Aorta (tissue), 5 donors: ENCODE data around the gene INTS11. TPM values are rescaled to one million over a fixed set of nuclear protein-coding genes. Genes with fewer than 3 reads are reported as not detected.

Experiments
- ATAC-seq: fragments of 200-7000 bp; cut with Tn5 transposase; one replicate; pipeline ENCODE4 v1.9.1; 2022; ENCODE audit warnings: moderate library complexity; ENCODE audit not compliant: low FRiP score
- DNase-seq, 2 donors: peaks; one replicate each; pipeline ENCODE4 v3.0.0-alpha.2; 2020
- H3K27ac ChIP-seq, 2 donors: one replicate each; pipeline ENCODE4 v1.5.1; 2013; ENCODE audit warnings: low read length in 2 of 2, mild to moderate bottlenecking in 2 of 2, moderate library complexity in 2 of 2, control low read depth in 1 of 2, inconsistent platforms in 1 of 2, low read depth in 1 of 2
- H3K27me3 ChIP-seq, 2 donors: one replicate each; pipeline ENCODE4 v1.6.1; 2013; ENCODE audit warnings: control low read depth in 1 of 2, low read length in 1 of 2, mild to moderate bottlenecking in 1 of 2, moderate library complexity in 1 of 2; ENCODE audit not compliant: insufficient read depth in 2 of 2, control insufficient read depth in 1 of 2
- H3K36me3 ChIP-seq, 2 donors: one replicate each; pipeline ENCODE4 v1.6.1; 2013; ENCODE audit warnings: control low read depth in 1 of 2, low read length in 1 of 2, mild to moderate bottlenecking in 1 of 2; ENCODE audit not compliant: insufficient read depth in 2 of 2, control insufficient read depth in 1 of 2
- H3K4me1 ChIP-seq, 2 donors: one replicate each; pipeline ENCODE4 v1.6.1; 2013; ENCODE audit warnings: low read length in 2 of 2, control low read depth in 1 of 2, mild to moderate bottlenecking in 1 of 2, moderate library complexity in 1 of 2; ENCODE audit not compliant: insufficient read depth in 2 of 2, control insufficient read depth in 1 of 2
- H3K4me3 ChIP-seq, 2 donors: one replicate each; pipeline ENCODE4 v1.5.1; 2013; ENCODE audit warnings: low read length in 2 of 2, control low read depth in 1 of 2, mild to moderate bottlenecking in 1 of 2
- H3K9me3 ChIP-seq: one replicate; pipeline ENCODE4 v1.6.1; 2013; ENCODE audit warnings: mild to moderate bottlenecking, low read length; ENCODE audit not compliant: control insufficient read depth
- WGBS, 2 donors: extraction: QIAGEN DNeasy Blood & Tissue Kit; methylation state at CpG; one replicate each; pipeline ENCODE4 v1.1.7; 2013; 5-methylcytosine and 5-hydroxymethylcytosine counted together
- intact Hi-C, 2 donors: fragments of 100-400 bp; cut with DNase I; formaldehyde crosslinking; loops; one replicate each; pipeline versions ENCODE4 v1.14.2 to v1.15.0; 2022
- polyA plus RNA-seq, 2 donors: library from polyadenylated mRNA; stranded (reverse); fragments of 200-250 nt; gene quantifications; one replicate each; pipeline ENCODE4 v1.2.3, GENCODE V29; 2013
- total RNA-seq, 2 donors: library from RNA; stranded (reverse); fragmentation: NEBNext Ultra II Directional; extraction: Animal tissue kit (Norgen Biotek cat#: 25700); gene quantifications; one replicate each; pipeline ENCODE4 v1.2.1, GENCODE V29; 2021
- donor health status: healthy with polysubstance abuse.
- donor health status: Bipolar disorder and iron deficiency.
- donor health status: DM: no; HTN: no; CAD: no.
- donor health status: DM: no; HTN: no; CAD: no.
- donor health status: DM: yes; HTN: yes; CAD: no.

The INTS11 gene
- total and polyA plus RNA-seq, 4 donors, result 48.0 to 995 (median 118) TPM

- Histone ChIP-seq H3K27ac (no peak overlapping the region), H3K4me1 (no peaks in the 10 kb centered on the region), H3K36me3 (no peaks in the 10 kb centered on the region), H3K4me3 (no peak overlapping the region), H3K9me3 (no peaks in the 10 kb centered on the region), H3K27me3 (no peaks in the 10 kb centered on the region)
- WGBS, 2 donors, result 97 to 98% methylated on average over 5 of the region's 5 CpGs
- DNase-seq (no peak), ATAC-seq (no peak)
- intact Hi-C loops, result no loop called here
Measured at GRCh38 chr1:1367315-1367714, 42.9 kb upstream of the INTS11 start.

- no peaks in the 10 kb centered on the region for H3K36me3 ChIP-seq
- no peaks in the 10 kb centered on the region for H3K27me3 ChIP-seq
- H3K27ac ChIP-seq, result no peak overlapping the region
- DNase-seq (no peak), ATAC-seq (no peak)
- no peak overlapping the region for H3K4me3 ChIP-seq
- intact Hi-C loops, result no loop called here
- H3K4me1 ChIP-seq, result no peaks in the 10 kb centered on the region
- H3K9me3 ChIP-seq, result no peaks in the 10 kb centered on the region
- 97 to 98% methylated on average over 3 of the region's 3 CpGs for WGBS, 2 donors
Measured at GRCh38 chr1:1366699-1367066, 42.2 kb upstream of the INTS11 start.

GRCh38 chr1:1365875-1366698, 41.6 kb upstream of the INTS11 start:
- ATAC-seq, result no peak
- no peaks in the 10 kb centered on the region for H3K27me3 ChIP-seq
- intact Hi-C loops, result no loop called here
- no peak for DNase-seq
- H3K4me1 ChIP-seq, result no peaks in the 10 kb centered on the region
- no peak overlapping the region for H3K4me3 ChIP-seq
- H3K36me3 ChIP-seq, result no peaks in the 10 kb centered on the region
- no peaks in the 10 kb centered on the region for H3K9me3 ChIP-seq
- WGBS, 2 donors, result 83 to 85% methylated on average over 10 of the region's 10 CpGs
- H3K27ac ChIP-seq, result no peak overlapping the region

- intact Hi-C loops, result no loop called here
- 84 to 85% methylated on average over 14 of the region's 14 CpGs for WGBS, 2 donors
- Histone ChIP-seq H3K9me3 (no peaks in the 10 kb centered on the region), H3K27me3 (no peaks in the 10 kb centered on the region), H3K36me3 (no peaks in the 10 kb centered on the region), H3K4me1 (no peaks in the 10 kb centered on the region), H3K27ac (no peak overlapping the region), H3K4me3 (no peak overlapping the region)
- DNase-seq (no peak), ATAC-seq (no peak)
Measured at GRCh38 chr1:1364266-1364665, 39.8 kb upstream of the INTS11 start.

- WGBS, 2 donors, result 31 to 47% methylated on average over 13 of the region's 13 CpGs
- H3K36me3 ChIP-seq, result no peaks in the 10 kb centered on the region
- H3K27ac ChIP-seq, result no peak overlapping the region
- DNase-seq, result peak; percentile 69 to 78
- intact Hi-C loops, result no loop called here
- H3K4me1 ChIP-seq, result no peaks in the 10 kb centered on the region
- H3K9me3 ChIP-seq, result no peaks in the 10 kb centered on the region
- H3K4me3 ChIP-seq, result no peak overlapping the region
- H3K27me3 ChIP-seq, result no peaks in the 10 kb centered on the region
- no peak for ATAC-seq
Measured at GRCh38 chr1:1361982-1362423, 37.5 kb upstream of the INTS11 start.

- ATAC-seq (no peak), DNase-seq (peak in 1 of 2 donors; percentile 74)
- Histone ChIP-seq H3K27me3 (no peaks in the 10 kb centered on the region), H3K27ac (peak overlapping the region in 1 of 2 donors; percentile 49), H3K4me3 (no peak overlapping the region), H3K36me3 (no peaks in the 10 kb centered on the region), H3K9me3 (no peaks in the 10 kb centered on the region), H3K4me1 (no peaks in the 10 kb centered on the region)
- 74% methylated on average over 35 of the region's 35 CpGs for WGBS, 2 donors
- intact Hi-C loops, result no loop called here
Measured at GRCh38 chr1:1361233-1361981, 36.9 kb upstream of the INTS11 start.

GRCh38 chr1:1360506-1361169, 36.2 kb upstream of the INTS11 start:
- no peaks in the 10 kb centered on the region for H3K36me3 ChIP-seq
- intact Hi-C loops, result no loop called here
- H3K9me3 ChIP-seq, result no peaks in the 10 kb centered on the region
- no peak overlapping the region for H3K4me3 ChIP-seq
- peak; percentile 80 for ATAC-seq
- peak; percentile 93 for DNase-seq
- peak overlapping the region; percentile 45 to 49 for H3K27ac ChIP-seq
- no peaks in the 10 kb centered on the region for H3K27me3 ChIP-seq
- WGBS, 2 donors, result 48 to 51% methylated on average over 20 of the region's 20 CpGs
- no peaks in the 10 kb centered on the region for H3K4me1 ChIP-seq

GRCh38 chr1:1359664-1360468, 35.4 kb upstream of the INTS11 start:
- WGBS, 2 donors, result 16 to 17% methylated on average over 25 to 28 of the region's 28 CpGs
- peak; percentile 45 for ATAC-seq
- H3K4me3 ChIP-seq, result no peak overlapping the region

More at GRCh38 chr1:1359664-1360468, 35.4 kb upstream of the INTS11 start:
- no peaks in the 10 kb centered on the region for H3K4me1 ChIP-seq
- H3K27ac ChIP-seq, result peak overlapping the region; percentile 45 to 98
- H3K36me3 ChIP-seq, result no peaks in the 10 kb centered on the region
- intact Hi-C loops, result no loop called here
- H3K27me3 ChIP-seq, result no peaks in the 10 kb centered on the region
- H3K9me3 ChIP-seq, result no peaks in the 10 kb centered on the region
- DNase-seq, result peak in 1 of 2 donors; percentile 83
